Activated CD8-positive, alpha-beta memory T cell treated with anti-CD3 and anti-CD28 coated beads for 4 hours (primary cell): ENCODE results near the gene KRTAP3-2.

ENCODE experiments used
- DNase-seq, 2 donors: peaks; one replicate each; pipeline ENCODE4 v3.0.0-alpha.2; 2020; ENCODE audit warnings: low read depth in 2 of 2

KRTAP3-2 gene

DNA sequence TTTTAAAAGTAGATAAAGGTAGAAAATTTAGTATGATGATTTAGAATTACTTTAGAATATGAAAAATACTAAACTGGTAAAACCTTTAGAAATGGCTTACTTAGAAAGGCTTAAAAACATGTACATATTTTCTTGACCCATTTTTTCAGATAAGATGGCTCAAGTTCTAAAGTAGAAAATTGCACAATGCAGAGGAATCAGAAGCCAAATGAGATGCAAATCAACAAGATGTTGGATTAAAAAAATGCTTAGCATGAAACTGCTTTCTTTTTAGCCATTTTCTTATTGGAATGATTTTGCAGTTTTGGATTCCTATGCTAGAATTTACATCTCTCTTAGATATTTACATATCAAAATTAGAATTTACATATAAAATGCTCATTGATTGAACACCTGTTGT, 10.7 kb upstream of the KRTAP3-2 start:
- no peak for DNase-seq

DNA sequence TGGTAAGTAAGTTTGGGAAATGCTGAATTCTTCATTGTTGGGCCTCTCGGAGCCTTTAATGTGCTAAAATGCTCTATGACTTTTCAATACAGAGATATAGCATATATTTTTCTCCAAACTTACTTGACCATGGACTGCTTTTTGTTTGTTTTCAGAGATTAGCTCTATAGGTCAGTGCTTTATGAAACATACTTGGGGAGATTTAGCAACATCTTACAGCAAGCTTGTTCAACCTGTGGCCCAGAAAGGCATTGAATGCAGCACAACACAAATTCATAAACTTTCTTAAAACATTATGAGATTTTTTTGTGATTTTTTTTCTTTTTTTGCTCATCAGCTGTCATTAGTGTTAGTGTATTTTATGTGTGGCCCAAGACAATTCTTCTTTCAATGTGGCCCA, 10.2 kb upstream of the KRTAP3-2 start:
- DNase-seq, result no peak

DNA sequence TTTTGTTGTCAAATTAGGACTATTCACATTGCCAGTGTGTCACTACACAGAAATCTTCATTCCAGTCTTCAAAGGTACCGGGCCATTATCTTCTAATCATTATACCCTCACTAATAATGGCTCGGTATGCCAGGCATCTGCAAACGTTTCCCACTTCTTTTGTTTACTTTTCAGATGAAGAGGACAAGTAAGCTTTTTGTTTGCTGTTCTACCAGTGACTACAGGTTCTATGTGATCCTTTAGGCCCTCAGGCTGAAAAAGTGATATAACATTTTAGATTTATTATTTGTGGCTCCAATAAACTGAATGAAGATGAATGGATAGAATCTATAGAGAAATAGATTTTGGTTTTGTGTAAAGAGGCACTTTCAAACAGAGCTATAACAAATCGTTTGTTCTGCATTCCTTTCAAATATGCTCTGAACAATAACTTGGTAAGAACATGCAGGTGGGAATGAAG, 9.6 kb upstream of the KRTAP3-2 start:
- DNase-seq, result no peak

DNA sequence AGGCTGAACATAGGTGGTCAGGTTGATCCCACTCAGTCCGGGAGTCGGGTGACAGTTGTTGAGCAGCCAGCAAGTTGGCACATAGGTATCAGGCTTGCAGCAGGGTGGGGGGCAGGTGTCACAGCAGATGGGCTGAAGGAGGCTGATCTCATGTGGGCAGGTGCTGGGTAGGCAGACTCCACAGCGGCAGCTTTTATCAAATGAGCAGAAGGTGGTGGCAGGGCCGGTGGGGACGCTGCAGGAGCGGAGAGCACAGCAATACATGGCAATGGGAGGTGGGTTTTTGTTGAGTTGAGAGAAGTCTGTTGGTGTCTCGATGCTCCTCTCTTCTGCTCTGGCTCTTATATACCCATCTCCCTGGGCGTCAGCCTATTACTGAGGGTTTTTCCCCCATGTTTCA, 9.1 kb upstream of the KRTAP3-2 start, which contains the start of gene KRTAP3-1:
TSS of gene KRTAP3-1 (minus strand) at position 318 of the 400 bp plus-strand sequence. CDS start at position 264, 54 bp downstream.
- DNase-seq, result no peak

DNA sequence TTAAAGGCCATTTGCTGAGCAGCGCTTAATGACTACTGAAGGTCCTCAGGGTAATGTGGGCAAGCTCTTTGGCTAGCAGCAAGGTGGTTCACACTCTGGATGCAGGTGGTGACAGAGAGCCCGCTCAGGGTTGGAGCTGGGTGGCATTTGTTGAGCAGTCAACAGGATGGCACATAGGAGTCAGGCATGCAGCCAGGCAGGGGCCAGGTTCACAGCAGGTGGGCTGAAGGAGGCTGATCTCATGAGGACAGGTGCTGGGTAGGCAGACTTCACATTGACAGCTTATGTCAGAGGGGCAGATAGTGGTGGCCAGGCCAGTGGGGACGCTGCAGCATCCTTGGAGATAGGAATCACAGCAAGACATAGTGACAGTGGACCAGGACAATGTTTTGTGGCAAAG, 4.7 kb upstream of the KRTAP3-2 start:
- DNase-seq, result no peak

DNA sequence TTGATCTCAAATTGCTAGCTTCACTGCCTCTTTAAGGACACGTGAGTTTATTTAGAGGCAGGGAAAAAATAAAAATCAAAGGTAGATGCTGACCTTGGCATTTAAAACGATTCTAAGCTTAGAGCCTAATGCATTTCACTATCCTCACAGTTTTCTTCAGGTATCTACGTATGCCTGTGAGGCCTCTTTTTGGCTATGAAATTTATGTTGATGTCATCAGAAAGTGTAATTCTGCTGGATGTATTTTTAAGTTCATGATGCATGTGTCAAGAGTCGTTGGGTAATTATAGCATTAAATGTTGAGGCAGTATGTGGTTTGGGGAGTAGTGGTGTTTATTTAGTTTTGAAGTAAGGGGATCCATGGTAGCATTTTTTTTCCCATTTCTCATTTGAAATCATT, 4.2 kb upstream of the KRTAP3-2 start:
- no peak for DNase-seq

DNA sequence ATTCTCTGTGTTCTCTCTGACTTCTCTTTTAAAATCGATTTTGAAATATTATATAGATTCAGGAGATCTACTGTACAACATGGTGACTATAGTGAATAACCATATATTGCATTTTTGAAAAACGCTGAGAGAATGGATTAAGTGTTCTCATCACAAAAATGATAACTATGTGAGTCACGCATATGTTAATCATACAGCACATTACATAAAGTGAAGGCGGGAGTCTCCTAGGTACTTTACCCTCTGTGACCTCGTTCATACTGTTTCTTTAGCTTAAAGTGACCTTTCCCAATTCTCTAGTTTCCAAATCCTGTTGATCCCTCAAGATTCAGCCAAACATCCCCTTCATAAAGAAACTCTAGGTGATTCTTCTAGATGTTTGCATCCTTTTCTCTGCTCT, 3.1 kb upstream of the KRTAP3-2 start:
- DNase-seq, result no peak

DNA sequence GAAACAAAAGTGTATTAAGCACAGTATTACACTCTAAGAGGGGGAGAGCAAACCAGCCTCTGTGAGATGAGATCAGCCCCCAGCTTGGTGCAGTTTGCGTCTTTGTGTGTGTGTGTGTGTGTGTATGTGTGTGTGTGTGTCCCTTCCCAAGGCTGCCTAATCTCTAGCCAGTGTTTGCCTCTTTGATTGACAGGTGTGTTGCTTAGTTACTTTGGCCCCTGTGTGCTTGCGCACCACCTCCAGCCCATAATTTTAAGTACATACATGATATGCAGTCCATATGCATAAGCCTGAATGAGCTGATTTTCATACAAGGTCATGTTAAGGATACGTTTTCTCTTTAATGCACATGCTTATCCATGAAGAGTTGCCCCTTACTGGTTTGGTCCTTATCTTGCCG, 2.1 kb upstream of the KRTAP3-2 start:
- no peak for DNase-seq

DNA sequence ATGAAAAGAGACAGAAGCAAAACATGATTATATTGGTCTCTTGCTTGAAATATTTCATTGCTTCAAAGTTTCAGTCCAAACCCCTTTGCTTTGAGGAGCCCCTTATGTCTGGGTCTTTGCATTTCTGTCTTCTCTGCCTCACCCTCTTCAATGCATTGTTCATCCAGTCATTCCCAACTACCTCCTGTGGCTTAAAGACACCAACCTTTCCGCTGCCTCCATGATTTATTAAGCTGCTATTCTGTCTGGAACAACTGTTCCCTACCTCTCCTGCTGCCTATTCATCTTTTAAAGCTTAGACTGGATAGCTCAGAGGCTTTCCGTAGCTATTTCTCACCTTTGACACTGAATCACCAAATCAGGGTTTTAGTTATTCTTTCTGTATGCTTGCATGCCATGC, 2.3 kb downstream of the KRTAP3-2 start:
- no peak for DNase-seq

DNA sequence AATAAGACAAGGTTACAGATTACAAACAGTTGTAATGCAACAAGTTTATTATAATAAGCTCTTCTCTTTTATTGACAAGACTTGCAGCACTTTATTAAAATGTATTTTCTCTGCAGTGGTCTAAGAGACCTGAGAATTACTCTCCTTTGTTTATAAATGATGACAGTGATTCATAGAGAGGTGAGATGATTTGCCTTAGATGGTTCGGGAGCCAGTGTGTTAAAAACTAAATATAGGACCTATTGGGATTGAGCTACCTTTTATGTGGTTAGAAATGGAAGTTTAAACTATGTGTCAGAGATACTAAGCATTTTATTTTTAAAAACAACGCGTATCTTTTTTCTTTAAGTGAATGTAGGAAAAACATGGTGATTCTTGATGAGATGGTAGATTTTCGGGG, 2.9 kb downstream of the KRTAP3-2 start:
- no peak for DNase-seq

DNA sequence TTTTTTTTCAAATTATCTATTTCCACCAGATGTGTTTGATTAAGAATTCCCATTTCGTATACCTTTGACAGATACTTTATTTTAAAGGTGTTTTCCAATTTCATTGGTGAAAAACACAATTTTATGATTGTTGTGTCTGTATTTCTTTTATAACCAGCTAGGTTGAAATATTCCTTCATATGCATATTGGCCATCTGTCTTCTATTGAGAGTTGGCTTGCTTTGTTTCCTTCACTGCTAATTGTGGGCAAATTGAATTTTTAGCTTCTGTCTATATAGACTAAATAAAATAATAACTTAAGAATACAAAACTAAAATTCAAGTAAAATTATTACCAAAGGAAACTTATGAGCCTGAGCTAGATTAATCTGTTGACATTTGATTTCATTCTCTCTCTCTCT, 4.6 kb downstream of the KRTAP3-2 start:
- no peak for DNase-seq

DNA sequence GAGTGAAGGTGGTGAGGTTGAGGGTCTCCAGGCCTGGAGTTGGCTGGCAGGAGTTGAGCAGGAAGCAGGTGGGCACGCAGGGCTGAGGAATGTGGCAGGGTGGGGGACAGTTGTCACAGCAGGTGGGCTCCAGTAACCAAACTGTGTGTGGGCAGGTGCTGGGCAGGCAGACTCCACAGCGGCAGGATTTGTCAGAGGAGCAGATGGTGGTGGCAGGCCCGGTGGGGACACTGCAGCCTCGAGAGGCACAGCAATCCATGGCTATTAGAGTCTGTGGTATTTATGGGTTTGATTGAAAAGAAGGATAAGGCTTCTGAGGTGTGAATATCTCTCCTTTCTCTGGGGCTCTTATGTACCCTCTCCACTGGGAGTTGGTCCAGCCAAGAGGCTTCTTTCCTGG, 5.9 kb downstream of the KRTAP3-2 start, which contains the start of gene KRTAP3-3:
TSS of gene KRTAP3-3 (minus strand) at position 326 of the 400 bp plus-strand sequence. CDS start at position 259, 67 bp downstream.
- DNase-seq, result no peak

DNA sequence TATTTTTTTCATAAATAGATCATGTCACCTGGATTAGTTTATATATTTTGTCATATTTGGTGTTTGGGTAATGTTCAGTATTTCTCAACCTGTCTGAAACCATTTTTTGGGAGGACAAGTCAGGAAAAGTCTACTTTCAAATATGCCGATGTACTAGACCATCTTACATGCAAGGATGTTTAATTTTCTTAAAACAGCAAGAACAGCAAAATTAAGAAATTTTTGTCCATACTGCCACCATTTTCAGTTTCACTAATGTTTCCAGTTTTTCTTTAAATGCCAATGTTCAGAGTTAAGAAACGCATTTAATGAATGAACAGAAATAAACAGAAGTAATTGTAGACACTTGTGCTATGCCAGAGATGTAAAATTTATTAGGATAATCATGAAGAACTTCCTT, 6.6 kb downstream of the KRTAP3-2 start:
- DNase-seq, result no peak

DNA sequence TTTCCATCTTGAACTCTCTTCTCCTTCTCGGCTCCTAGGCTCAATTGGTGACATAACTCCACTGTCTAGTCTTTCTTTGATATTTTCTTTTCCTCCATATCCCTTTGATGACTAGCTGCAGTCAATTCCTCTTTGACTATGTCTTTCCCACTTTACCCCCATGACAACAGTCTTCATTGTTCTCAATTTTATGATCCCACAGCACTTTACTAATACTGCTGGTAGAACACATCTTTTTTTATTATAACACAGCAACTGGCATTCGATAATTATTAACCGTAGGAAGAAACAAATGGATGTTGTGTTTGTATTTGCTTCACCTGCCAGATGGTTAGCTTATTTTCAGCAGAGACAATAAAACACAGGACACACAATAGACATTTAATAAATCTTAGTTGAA, 7.0 kb downstream of the KRTAP3-2 start:
- DNase-seq, result no peak

DNA sequence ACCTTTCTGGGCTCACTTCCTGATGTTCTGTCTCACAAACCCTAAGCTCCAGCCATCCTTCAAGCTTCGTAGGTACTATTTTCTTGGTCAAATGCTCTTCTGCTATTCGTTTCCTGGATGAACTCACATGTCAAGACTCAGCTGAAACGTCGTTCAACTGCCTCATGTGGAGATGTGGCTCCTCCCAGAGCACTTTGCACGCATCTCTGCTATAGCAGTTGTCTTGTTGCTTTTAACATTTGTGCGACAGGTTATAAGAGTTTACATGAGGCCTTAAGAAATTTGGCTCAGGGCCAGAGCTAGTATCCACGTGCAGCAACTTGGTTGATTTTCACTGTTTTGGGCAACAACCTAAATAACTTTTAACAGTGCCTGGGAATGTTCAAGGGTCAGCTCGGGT, 12.8 kb downstream of the KRTAP3-2 start:
- DNase-seq, result no peak

DNA sequence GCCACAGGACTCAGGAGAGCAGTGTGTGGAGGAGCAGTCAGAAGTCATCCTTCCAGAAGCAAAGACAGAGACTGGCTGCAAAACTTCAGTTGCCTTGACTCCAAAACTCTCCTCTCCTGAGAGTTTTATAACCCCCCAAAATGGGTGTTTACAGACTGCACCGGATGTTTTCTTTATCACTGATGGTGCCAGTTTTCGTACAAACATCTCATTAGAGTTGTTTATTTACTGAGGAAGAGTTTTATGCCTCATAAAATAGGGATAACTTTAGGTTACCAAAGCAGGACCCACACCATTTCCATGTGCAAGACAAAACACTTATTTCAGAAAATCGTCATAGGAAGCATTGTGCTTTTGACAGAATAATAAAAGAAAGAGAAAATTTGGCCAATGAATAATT, 15.5 kb downstream of the KRTAP3-2 start, which contains the start of gene KRT40:
TSS of gene KRT40 (minus strand) at position 101 of the 400 bp plus-strand sequence. CDS start at position 48, 53 bp downstream.
- DNase-seq, result no peak

DNA sequence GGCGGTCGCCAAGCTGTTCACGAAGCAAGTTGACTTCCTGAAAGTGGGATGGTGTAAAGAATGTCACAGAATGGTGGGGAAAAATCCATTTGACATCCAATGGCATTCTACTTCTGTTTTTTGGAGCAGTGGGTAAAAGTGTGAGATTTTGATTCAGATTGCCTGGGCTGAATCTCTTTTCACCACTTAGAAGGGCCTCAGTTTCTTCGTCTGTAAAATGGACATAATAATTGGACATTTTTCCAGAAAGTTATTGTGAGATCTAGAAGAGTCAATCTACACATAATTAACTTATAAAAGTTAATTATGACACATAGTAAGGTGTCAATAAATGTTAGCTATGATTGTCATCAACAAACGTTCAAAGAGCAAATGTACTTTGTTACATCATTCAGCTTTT, 18.6 kb downstream of the KRTAP3-2 start:
- no peak for DNase-seq

DNA sequence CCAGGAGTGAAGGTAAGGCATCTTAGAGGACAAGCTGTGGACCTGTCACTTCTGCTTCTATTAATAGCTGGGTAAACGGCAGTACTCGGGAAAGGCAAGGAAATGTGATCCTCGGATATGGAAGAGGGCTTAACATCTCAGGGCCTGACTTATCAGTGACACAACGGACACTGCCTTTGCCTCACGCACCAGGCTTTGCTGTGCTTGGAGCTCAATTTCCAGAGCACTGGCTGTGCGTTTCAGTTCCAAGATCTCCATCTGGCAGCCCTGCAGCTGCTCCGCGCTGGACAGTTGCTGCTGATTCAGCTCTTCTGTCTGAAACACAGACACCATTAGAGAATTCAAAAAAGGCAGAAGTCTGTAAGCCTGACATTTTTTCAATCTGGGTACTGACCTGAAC, 19.1 kb downstream of the KRTAP3-2 start:
- no peak for DNase-seq

DNA sequence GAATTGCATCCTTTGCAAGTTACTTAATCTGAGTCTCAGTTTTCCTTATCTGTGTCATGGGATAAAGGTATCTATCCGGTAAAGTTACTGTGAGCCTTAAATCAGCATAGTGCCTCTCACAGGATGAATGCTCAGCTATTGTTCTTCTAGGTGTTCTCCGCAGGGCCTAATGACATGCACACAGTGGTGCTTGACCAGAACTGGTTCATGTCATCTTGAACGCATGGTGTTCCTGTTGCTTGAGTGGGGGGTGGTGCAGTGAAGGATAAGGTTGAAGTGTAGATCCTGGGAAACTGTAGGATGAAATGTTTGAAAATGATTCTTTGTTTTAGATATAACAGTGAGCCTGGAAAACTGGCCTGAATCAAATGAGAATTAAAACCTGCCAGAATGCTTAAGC, 19.6 kb downstream of the KRTAP3-2 start:
- DNase-seq, result no peak

DNA sequence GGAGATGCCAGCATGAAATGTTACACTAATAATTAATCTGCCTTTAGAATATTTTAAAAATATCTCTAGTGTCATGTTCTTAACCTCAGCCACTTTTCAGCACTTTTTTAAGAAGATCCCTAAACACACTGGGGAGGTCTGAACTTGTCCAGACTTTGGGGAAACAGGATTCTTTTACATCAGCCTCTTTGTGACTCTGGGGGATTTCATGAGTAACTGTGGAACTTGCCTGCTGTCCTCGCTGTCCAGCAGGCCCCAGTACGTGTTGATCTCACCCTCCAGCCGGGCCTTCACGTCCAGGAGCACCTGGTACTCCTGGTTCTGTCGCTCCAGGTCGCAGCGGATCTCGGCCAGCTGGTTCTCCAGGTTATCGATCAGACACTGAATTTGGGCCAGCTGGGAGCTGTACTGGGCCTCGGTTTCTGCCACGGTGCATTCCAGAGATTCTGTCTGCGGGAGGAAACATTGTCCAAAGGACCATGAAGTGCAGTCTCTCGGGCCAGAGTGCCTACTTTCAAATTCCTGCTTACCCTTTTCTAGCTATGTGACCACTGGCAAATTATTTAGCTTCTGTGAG, 21.0 kb downstream of the KRTAP3-2 start:
- no peak for DNase-seq

DNA sequence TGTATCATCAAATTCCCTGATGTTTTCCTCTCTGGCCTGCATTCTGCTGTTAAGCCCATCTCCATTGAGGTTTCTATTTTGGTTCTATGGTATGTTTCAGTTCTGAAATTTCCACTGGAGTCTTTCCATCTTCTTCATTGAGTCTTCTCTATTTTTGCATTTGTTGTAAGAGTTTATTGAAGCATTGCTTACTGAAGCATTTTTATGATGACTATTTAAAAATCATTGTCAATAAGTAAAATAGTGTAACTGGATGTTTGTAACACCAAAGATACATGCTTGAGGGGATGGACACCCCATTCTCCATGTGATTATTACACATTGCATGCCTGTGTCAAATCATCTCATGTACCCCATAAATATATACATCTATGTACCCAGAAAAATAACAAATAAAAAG, 24.2 kb downstream of the KRTAP3-2 start:
- no peak for DNase-seq

DNA sequence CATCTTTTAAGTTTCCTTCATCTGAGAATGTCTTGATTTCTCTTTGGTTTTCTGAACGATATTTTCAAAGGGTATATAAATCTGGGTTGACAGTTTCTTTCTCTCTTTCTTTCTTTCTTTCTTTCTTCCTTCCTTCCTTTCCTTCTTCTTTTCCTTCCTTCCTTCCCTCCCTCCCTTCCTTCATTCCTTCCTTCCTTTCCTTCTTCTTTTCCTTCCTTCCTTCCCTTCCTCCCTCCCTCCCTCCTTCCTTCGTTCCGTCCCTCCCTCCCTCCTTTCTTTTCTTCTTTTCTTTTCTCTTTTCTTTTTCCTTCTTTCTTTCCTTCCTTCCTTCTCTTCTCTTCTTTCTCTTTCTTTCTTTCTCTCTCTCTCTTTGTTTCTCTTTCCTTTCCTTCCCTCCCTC, 25.3 kb downstream of the KRTAP3-2 start:
- DNase-seq, result no peak

DNA sequence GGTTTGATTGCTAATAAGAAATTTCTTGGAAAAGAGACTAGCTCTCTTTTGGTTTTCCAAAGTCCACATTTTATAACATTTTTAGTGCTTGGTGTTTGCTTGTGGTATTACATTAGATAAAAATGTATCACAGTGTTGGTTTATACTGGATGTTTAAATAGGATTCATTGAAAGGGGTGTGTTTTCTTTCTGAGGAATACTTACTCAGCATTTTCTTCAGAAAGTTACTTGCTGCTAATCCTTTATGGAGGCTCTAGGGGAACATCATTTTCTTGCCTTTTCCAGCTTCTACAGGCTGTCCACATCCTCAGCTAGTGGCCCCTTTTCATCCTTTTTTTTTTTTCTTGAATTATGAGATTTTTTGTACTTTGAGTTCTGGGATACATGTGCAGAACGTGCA, 32.1 kb downstream of the KRTAP3-2 start:
- DNase-seq, result no peak

DNA sequence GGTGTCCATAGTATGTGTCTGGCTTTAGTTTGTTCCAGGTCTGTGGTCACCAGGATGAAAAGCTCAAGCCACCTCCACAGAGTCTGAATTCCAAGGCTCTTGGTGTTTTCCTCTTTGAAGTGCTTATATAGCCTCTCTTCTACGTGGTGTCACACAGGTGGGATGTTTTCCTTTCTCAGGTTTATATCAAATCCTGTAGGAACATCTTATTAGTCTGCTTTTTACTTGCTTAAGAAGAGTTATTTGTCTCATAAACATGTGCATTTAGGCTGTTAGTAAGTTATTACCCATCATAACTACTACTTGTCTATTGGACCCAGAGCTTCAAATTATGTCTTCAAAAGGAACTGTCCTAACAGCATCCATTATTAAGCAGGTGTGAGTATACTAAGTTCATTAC, 32.9 kb downstream of the KRTAP3-2 start, which contains the start of gene KRT39:
TSS of gene KRT39 (minus strand) at position 101 of the 400 bp plus-strand sequence. CDS start at position 9, 92 bp downstream.
- no peak for DNase-seq
